IMR-90 (cell line): Measurements from ENCODE around the gene KDF1. TPM values are rescaled to one million over a fixed set of nuclear protein-coding genes. Genes with fewer than 3 reads are reported as not detected.

ENCODE experiments used
- ATAC-seq: fragments of 200-7000 bp; cut with Tn5 transposase; 2 replicates; pipeline ENCODE4 v1.9.1; 2020; ENCODE audit warnings: low read depth, mild to moderate bottlenecking, moderate library complexity
- BruUV-seq: library from RNA; stranded (reverse); fragments of 400-500 nt; replicated peaks from 2 replicates; lab custom pipeline; 2021; lab: Mats Ljungman, UMichigan
- CTCF ChIA-PET: fragments of 300-600 bp; formaldehyde crosslinking; extraction: SDS; loops from one replicate; lab custom pipeline; 2021; ENCODE audit warnings: antibody characterized with exemption; lab: Yijun Ruan, JAX
- POLR2A ChIA-PET: fragments of 300-600 bp; sonication (Branson Sonifier 250); formaldehyde crosslinking; loops from one replicate; lab custom pipeline; 2022; ENCODE audit warnings: antibody characterized with exemption; ENCODE audit not compliant: unreplicated experiment; lab: Charles Lee
- DNase-seq: peaks from one replicate; pipeline ENCODE4 v3.0.0; 2013
- H2AFZ ChIP-seq: replicated peaks from 2 replicates; pipeline ENCODE3; 2013; ENCODE audit warnings: low read length, mild to moderate bottlenecking; ENCODE audit not compliant: poor library complexity
- H2AK5ac ChIP-seq: 2 replicates; pipeline ENCODE4 v1.6.1; 2013; ENCODE audit warnings: low read depth, low read length, inconsistent platforms
- H2AK9ac ChIP-seq: replicated peaks from 2 replicates; pipeline ENCODE3; 2013; ENCODE audit warnings: mild to moderate bottlenecking, low read depth, low read length, moderate library complexity; ENCODE audit not compliant: poor library complexity
- H2BK120ac ChIP-seq: 2 replicates; pipeline ENCODE4 v1.6.1; 2013; ENCODE audit warnings: low read depth, low read length, inconsistent platforms
- H2BK15ac ChIP-seq: 3 replicates; pipeline ENCODE4 v1.6.1; 2013; ENCODE audit warnings: low read depth, low read length, inconsistent platforms
- H2BK20ac ChIP-seq: 2 replicates; pipeline ENCODE4 v1.6.1; 2013; ENCODE audit warnings: low read depth, mild to moderate bottlenecking, inconsistent platforms, low read length, moderate library complexity
- H2BK5ac ChIP-seq: 2 replicates; pipeline ENCODE4 v1.6.1; 2013; ENCODE audit warnings: mild to moderate bottlenecking, low read depth, low read length, inconsistent platforms; ENCODE audit not compliant: poor library complexity, severe bottlenecking
- H3K14ac ChIP-seq: replicated peaks from 2 replicates; pipeline ENCODE4 v1.6.1; 2013; ENCODE audit warnings: low read depth, low read length, inconsistent platforms
- H3K18ac ChIP-seq: 2 replicates; pipeline ENCODE4 v1.6.1; 2013; ENCODE audit warnings: low read depth, low read length, control low read depth
- H3K23ac ChIP-seq: 2 replicates; pipeline ENCODE4 v1.6.1; 2013; ENCODE audit warnings: low read depth, low read length, inconsistent platforms
- H3K27ac ChIP-seq: 2 replicates; pipeline ENCODE4 v1.5.1; 2013; ENCODE audit warnings: mild to moderate bottlenecking, control low read depth, low read length; ENCODE audit not compliant: insufficient read depth
- H3K27me3 ChIP-seq: 2 replicates; pipeline ENCODE4 v1.6.1; 2013; ENCODE audit warnings: low read length; ENCODE audit not compliant: control insufficient read depth, insufficient read depth
- H3K36me3 ChIP-seq: 2 replicates; pipeline ENCODE4 v1.6.1; 2013; ENCODE audit warnings: low read length, mixed read lengths; ENCODE audit not compliant: control insufficient read depth, insufficient read depth
- H3K4ac ChIP-seq: 2 replicates; pipeline ENCODE4 v1.6.1; 2013; ENCODE audit warnings: low read depth, low read length, inconsistent platforms
- H3K4me1 ChIP-seq: 2 replicates; pipeline ENCODE4 v1.6.1; 2013; ENCODE audit warnings: low read length, mixed read lengths; ENCODE audit not compliant: control insufficient read depth, insufficient read depth
- H3K4me2 ChIP-seq: 2 replicates; pipeline ENCODE4 v1.6.1; 2013; ENCODE audit warnings: low read depth, mild to moderate bottlenecking, control low read depth, low read length, moderate library complexity
- H3K4me3 ChIP-seq: 2 replicates; pipeline ENCODE4 v1.5.1; 2013; ENCODE audit warnings: low read depth, mild to moderate bottlenecking, control low read depth, low read length, moderate library complexity; ENCODE audit not compliant: insufficient read depth
- H3K56ac ChIP-seq: 2 replicates; pipeline ENCODE4 v1.6.1; 2013; ENCODE audit warnings: low read length, inconsistent platforms; ENCODE audit not compliant: insufficient read depth; ENCODE audit errors: extremely low read depth
- H3K79me1 ChIP-seq, 2 experiments: 2 replicates each; pipeline ENCODE4 v1.6.1; 2013; ENCODE audit warnings: low read length in 2 of 2, inconsistent platforms in 1 of 2, low read depth in 1 of 2
- H3K9ac ChIP-seq: 2 replicates; pipeline ENCODE4 v1.6.1; 2013; ENCODE audit warnings: low read depth, low read length, control low read depth
- H3K9me1 ChIP-seq: 2 replicates; pipeline ENCODE4 v1.6.1; 2013; ENCODE audit warnings: low read length, inconsistent platforms; ENCODE audit not compliant: insufficient read depth
- H3K9me3 ChIP-seq: 2 replicates; pipeline ENCODE4 v1.6.1; 2013; ENCODE audit warnings: low read length; ENCODE audit not compliant: control insufficient read depth, insufficient read depth
- H4K20me1 ChIP-seq: 2 replicates; pipeline ENCODE4 v1.6.1; 2013; ENCODE audit warnings: low read length, inconsistent platforms; ENCODE audit not compliant: insufficient read depth
- H4K5ac ChIP-seq: 2 replicates; pipeline ENCODE4 v1.6.1; 2013; ENCODE audit warnings: mild to moderate bottlenecking, low read depth, low read length, control low read depth
- H4K8ac ChIP-seq, 2 experiments: 2 replicates each; pipeline ENCODE4 v1.6.1; 2013; ENCODE audit warnings: low read depth in 2 of 2, low read length in 2 of 2, control low read depth in 1 of 2, inconsistent platforms in 1 of 2
- H4K91ac ChIP-seq: 2 replicates; pipeline ENCODE4 v1.6.1; 2013; ENCODE audit warnings: low read depth, low read length, inconsistent platforms; ENCODE audit not compliant: insufficient read depth
- BHLHE40 ChIP-seq: fragments of 150-350 bp; IDR thresholded peaks from 2 replicates; pipeline ENCODE4 v1.6.1; 2016; ENCODE audit warnings: mild to moderate bottlenecking, low read depth, low read length
- CHD1 ChIP-seq: IDR thresholded peaks from 2 replicates; pipeline ENCODE4 v1.6.1; 2012; ENCODE audit warnings: low read depth, low read length, improper control_type of control experiment
- FOS ChIP-seq: fragments of 150-350 bp; IDR thresholded peaks from 2 replicates; pipeline ENCODE4 v1.6.1; 2016; ENCODE audit warnings: low read depth, low read length
- MAFK ChIP-seq: IDR thresholded peaks from 2 replicates; pipeline ENCODE4 v1.6.1; 2012; ENCODE audit warnings: low read depth, low read length, improper control_type of control experiment
- MAZ ChIP-seq: IDR thresholded peaks from 2 replicates; pipeline ENCODE4 v1.6.1; 2012; ENCODE audit warnings: low read depth, mild to moderate bottlenecking, low read length, improper control_type of control experiment, moderate library complexity, borderline replicate concordance
- MXI1 ChIP-seq: IDR thresholded peaks from 2 replicates; pipeline ENCODE4 v1.6.1; 2012; ENCODE audit warnings: low read depth, mild to moderate bottlenecking, low read length, moderate library complexity, borderline replicate concordance
- NFE2L2 ChIP-seq: fragments of 150-350 bp; IDR thresholded peaks from 2 replicates; pipeline ENCODE4 v1.6.1; 2016; ENCODE audit warnings: low read depth, mild to moderate bottlenecking, low read length
- POLR2A ChIP-seq: IDR thresholded peaks from 2 replicates; pipeline ENCODE4 v1.6.1; 2012; ENCODE audit warnings: mild to moderate bottlenecking, low read depth, low read length
- RAD21 ChIP-seq: IDR thresholded peaks from 2 replicates; pipeline ENCODE4 v1.6.1; 2012; ENCODE audit warnings: low read length, improper control_type of control experiment
- RCOR1 ChIP-seq: IDR thresholded peaks from 2 replicates; pipeline ENCODE4 v1.6.1; 2012; ENCODE audit warnings: mild to moderate bottlenecking, low read length, improper control_type of control experiment; ENCODE audit not compliant: insufficient replicate concordance
- SMC3 ChIP-seq: fragments of 150-350 bp; IDR thresholded peaks from 2 replicates; pipeline ENCODE4 v1.6.1; 2016; ENCODE audit warnings: low read depth, mild to moderate bottlenecking, antibody characterized with exemption, low read length, moderate library complexity
- WGBS, 2 experiments: methylation state at CpG; one replicate each; pipeline versions ENCODE4 v1.1.5 to v1.1.7; 2013; ENCODE audit warnings: missing lambda C conversion rate in 2 of 2; ENCODE audit not compliant: insufficient read length in 1 of 2; ENCODE audit errors: extremely low coverage in 2 of 2; 5-methylcytosine and 5-hydroxymethylcytosine counted together
- dilution Hi-C: fragments of 300-500 bp; cut with HindIII; formaldehyde crosslinking; loops from one replicate; pipeline ENCODE4 v1.14.3; 2018; ENCODE audit warnings: low sequenced_read_pairs; ENCODE audit not compliant: unreplicated experiment
- in situ Hi-C: fragments of 300-500 bp; cut with MboI; formaldehyde crosslinking; loops from 3 replicates; pipeline ENCODE4 v1.14.3; 2019; ENCODE audit warnings: low sequenced_read_pairs, inconsistent platforms, mixed read lengths
- intact Hi-C: fragments of 100-400 bp; cut with micrococcal nuclease; formaldehyde crosslinking; loops from 2 replicates; pipeline ENCODE4 v1.10.0; 2022
- polyA plus RNA-seq, 3 experiments: library from polyadenylated mRNA; depleted of rRNA; stranded (reverse); fragments of >200 nt; gene quantifications; 2 replicates each; pipeline ENCODE4 v1.2.3, GENCODE V29; 2012; ENCODE audit warnings: low replicate concordance in 1 of 3
- total RNA-seq: library from RNA; depleted of rRNA; stranded (reverse); fragments of >200 nt; gene quantifications from 2 replicates; pipeline ENCODE4 v1.2.3, GENCODE V29; 2012
- TF ChIP-seq, protein P1 (sequence below): fragments of 150-350 bp; IDR thresholded peaks from 2 replicates; pipeline ENCODE4 v1.6.1; 2016; ENCODE audit warnings: low read depth, mild to moderate bottlenecking, low read length, moderate library complexity, borderline replicate concordance
- TF ChIP-seq, protein P2 (sequence below): fragments of 150-350 bp; IDR thresholded peaks from 2 replicates; pipeline ENCODE4 v1.6.1; 2017; ENCODE audit warnings: mild to moderate bottlenecking, antibody characterized with exemption, low read length, low read depth

The KDF1 gene
- total and polyA plus RNA-seq, 2 of the 4 experiments (the other 2 are of a cell fraction) = not detected

GRCh38 chr1:26998429-26999300 lies 38.4 kb upstream of the KDF1 start:
- Histone ChIP-seq H3K36me3 (peaks cover 18% of the 10 kb centered on the region), H4K20me1 (peaks cover 30% of the 10 kb centered on the region), H2BK15ac (peak overlapping the region; percentile 86; the same call in 2 of the 3 replicates), H3K79me1 (peaks cover 21 to 74% of the 10 kb centered on the region in 2 experiments; a peak in 3 of 4 replicates), H4K91ac (peak overlapping the region; percentile 90), H3K27me3 (no peaks in the 10 kb centered on the region), H3K56ac (peak overlapping the region; percentile 56), H2BK5ac (peak overlapping the region; percentile 91), H3K4me1 (peaks cover 43% of the 10 kb centered on the region), H2BK20ac (peak overlapping the region; percentile 88), H3K23ac (peak overlapping the region; percentile 91; the same call in 1 of the 2 replicates), H2AK5ac (peak overlapping the region; percentile 88), H3K9me1 (peaks cover 26% of the 10 kb centered on the region), H3K9me3 (no peaks in the 10 kb centered on the region), H3K14ac (peak overlapping the region; percentile 81), H4K8ac (peak overlapping the region; percentile 37 to 92), H2BK120ac (peak overlapping the region; percentile 93), H3K4me3 (no peak overlapping the region), H3K18ac (peak overlapping the region; percentile 25), H3K9ac (peak overlapping the region; percentile 7; the same call in 1 of the 2 replicates), H4K5ac (peak overlapping the region; percentile 40), H2AK9ac (peak overlapping the region; percentile 92), H3K4ac (peak overlapping the region; percentile 97), H3K4me2 (no peak overlapping the region), H2AFZ (peak overlapping the region; percentile 75), H3K27ac (peak overlapping the region; percentile 85)
- in situ Hi-C loops (loop anchor here (5.0 kb wide), 1 partner anchor 99 kb away; no protein-coding TSS in a partner anchor), dilution Hi-C loops (no loop called here), intact Hi-C loops (no loop called here)
- no TSS peak for BruUV-seq
- TF ChIP-seq, protein P1, sequence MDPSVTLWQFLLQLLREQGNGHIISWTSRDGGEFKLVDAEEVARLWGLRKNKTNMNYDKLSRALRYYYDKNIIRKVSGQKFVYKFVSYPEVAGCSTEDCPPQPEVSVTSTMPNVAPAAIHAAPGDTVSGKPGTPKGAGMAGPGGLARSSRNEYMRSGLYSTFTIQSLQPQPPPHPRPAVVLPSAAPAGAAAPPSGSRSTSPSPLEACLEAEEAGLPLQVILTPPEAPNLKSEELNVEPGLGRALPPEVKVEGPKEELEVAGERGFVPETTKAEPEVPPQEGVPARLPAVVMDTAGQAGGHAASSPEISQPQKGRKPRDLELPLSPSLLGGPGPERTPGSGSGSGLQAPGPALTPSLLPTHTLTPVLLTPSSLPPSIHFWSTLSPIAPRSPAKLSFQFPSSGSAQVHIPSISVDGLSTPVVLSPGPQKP = no peak
- TF ChIP-seq, protein P2, sequence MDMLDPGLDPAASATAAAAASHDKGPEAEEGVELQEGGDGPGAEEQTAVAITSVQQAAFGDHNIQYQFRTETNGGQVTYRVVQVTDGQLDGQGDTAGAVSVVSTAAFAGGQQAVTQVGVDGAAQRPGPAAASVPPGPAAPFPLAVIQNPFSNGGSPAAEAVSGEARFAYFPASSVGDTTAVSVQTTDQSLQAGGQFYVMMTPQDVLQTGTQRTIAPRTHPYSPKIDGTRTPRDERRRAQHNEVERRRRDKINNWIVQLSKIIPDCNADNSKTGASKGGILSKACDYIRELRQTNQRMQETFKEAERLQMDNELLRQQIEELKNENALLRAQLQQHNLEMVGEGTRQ = no peak
- no peak for TF ChIP-seq RAD21
- TF ChIP-seq RCOR1 = no peak
- TF ChIP-seq FOS = no peak
- 0 out of 2 replicates have a peak, but pooled peaks have one; percentile 23 for TF ChIP-seq MAZ
- TF ChIP-seq SMC3 = no peak
- no peak for TF ChIP-seq CHD1
- TF ChIP-seq BHLHE40 = no peak
- no peak; the same call in 1 of the 2 replicates for TF ChIP-seq POLR2A
- no peak for TF ChIP-seq NFE2L2
- peak; percentile 63 for TF ChIP-seq MAFK
- no peak for TF ChIP-seq MXI1
- DNase-seq (peak; percentile 55), ATAC-seq (no peak)
- WGBS, 2 experiments = 100% methylated on average over 1 of the region's 11 CpGs; no CpG with 5 or more reads in 1 of the 2 experiments
- ChIA-PET POLR2A (interaction anchor here (0.5 kb wide), 1 partner anchor 31 kb away, joined by 3 read pairs; no protein-coding TSS in a partner anchor), CTCF (interaction anchor here (0.6 to 1.6 kb wide), 5 partner anchors 27 to 48 kb away, joined by 3 to 7 read pairs (median 3); no protein-coding TSS in a partner anchor)
